Neural progenitor cell (in vitro differentiated cells): ENCODE data around the gene GBX2. TPM values are rescaled to one million over a fixed set of nuclear protein-coding genes. Genes with fewer than 3 reads are reported as not detected.
A peak's percentile ranks its signal among the peaks of the same experiment; 100 is the strongest.

Experiments
- DNase-seq: peaks from one replicate; pipeline ENCODE4 v3.0.0-alpha.2; 2016; ENCODE audit warnings: low spot score
- H2AFZ ChIP-seq: fragments of 200-600 bp; sonication (generic); replicated peaks from 2 replicates; pipeline ENCODE4 v1.6.1; 2016; ENCODE audit warnings: antibody characterized with exemption
- H3F3A ChIP-seq: fragments of 200-600 bp; sonication (generic); 2 replicates; pipeline ENCODE4 v1.6.1; 2016; ENCODE audit warnings: antibody characterized with exemption, low read depth
- H3K27ac ChIP-seq: fragments of 200-600 bp; sonication (generic); 2 replicates; pipeline ENCODE4 v1.5.1; 2016; ENCODE audit warnings: mild to moderate bottlenecking
- H3K27me3 ChIP-seq: fragments of 200-600 bp; sonication (generic); 2 replicates; pipeline ENCODE4 v1.6.1; 2016; ENCODE audit warnings: mild to moderate bottlenecking, moderate library complexity
- H3K36me3 ChIP-seq: fragments of 200-600 bp; sonication (generic); 2 replicates; pipeline ENCODE4 v1.5.1; 2016
- H3K4me1 ChIP-seq: fragments of 200-600 bp; sonication (generic); 2 replicates; pipeline ENCODE4 v1.6.1; 2016; ENCODE audit warnings: mixed run types
- H3K4me2 ChIP-seq: fragments of 200-600 bp; sonication (generic); 2 replicates; pipeline ENCODE4 v1.6.1; 2016
- H3K4me3 ChIP-seq: fragments of 200-600 bp; sonication (generic); 2 replicates; pipeline ENCODE4 v1.5.1; 2016
- H3K79me2 ChIP-seq: fragments of 200-600 bp; sonication (generic); 2 replicates; pipeline ENCODE4 v1.6.1; 2016; ENCODE audit warnings: low read depth
- H3K9ac ChIP-seq: fragments of 200-600 bp; sonication (generic); 2 replicates; pipeline ENCODE4 v1.6.1; 2016
- H3K9me3 ChIP-seq: fragments of 200-600 bp; sonication (generic); 2 replicates; pipeline ENCODE4 v1.5.1; 2016; ENCODE audit warnings: low read depth
- H4K20me1 ChIP-seq: fragments of 200-600 bp; sonication (generic); 2 replicates; pipeline ENCODE4 v1.6.1; 2016; ENCODE audit warnings: low read depth
- H3K27ac Mint-ChIP-seq: 3 replicates; pipeline ENCODE4 v1.8.0; 2021; ENCODE audit warnings: mixed read lengths
- H3K27me3 Mint-ChIP-seq: 2 replicates; pipeline ENCODE4 v1.8.0; 2022; ENCODE audit warnings: low read depth, mild to moderate bottlenecking, inconsistent platforms, moderate library complexity, mixed read lengths; ENCODE audit not compliant: insufficient read depth
- H3K36me3 Mint-ChIP-seq: 3 replicates; pipeline ENCODE4 v1.8.0; 2021; ENCODE audit warnings: mixed read lengths
- H3K4me1 Mint-ChIP-seq: 3 replicates; pipeline ENCODE4 v1.8.0; 2021; ENCODE audit warnings: mixed read lengths
- H3K4me3 Mint-ChIP-seq: 3 replicates; pipeline ENCODE4 v1.8.0; 2021; ENCODE audit warnings: mild to moderate bottlenecking, moderate library complexity, mixed read lengths
- H3K9me3 Mint-ChIP-seq: 3 replicates; pipeline ENCODE4 v1.8.0; 2020; ENCODE audit warnings: mixed read lengths
- CTCF ChIP-seq: fragments of 200-600 bp; sonication (generic); IDR thresholded peaks from 2 replicates; pipeline ENCODE4 v1.5.1; 2017; ENCODE audit warnings: antibody characterized with exemption, mild to moderate bottlenecking
- small RNA-seq: library from RNA; depleted of rRNA; stranded (forward); fragments of <200 nt; gene quantifications from one replicate; pipeline ENCODE3, GENCODE V24; 2015
- total RNA-seq: library from RNA; depleted of rRNA; stranded (reverse); fragments of >200 nt; gene quantifications from 2 replicates; pipeline ENCODE4 v1.2.3, GENCODE V29; 2015; ENCODE audit warnings: low replicate concordance

GBX2 gene
- total RNA-seq, 1 donor from 2014 or later = not detected

GRCh38 chr2:236117401-236117800 is 50.8 kb downstream of the GBX2 start:
- Mint-ChIP-seq H3K4me1 (peaks cover 58% of the 10 kb centered on the region), H3K27me3 (peaks cover 17% of the 10 kb centered on the region), H3K27ac (peak overlapping the region; percentile 50), H3K36me3 (peaks cover 22% of the 10 kb centered on the region), H3K4me3 (no peak overlapping the region), H3K9me3 (no peaks in the 10 kb centered on the region)
- no peak for DNase-seq
- Histone ChIP-seq H3K9me3 (no peaks in the 10 kb centered on the region), H3K27me3 (peaks cover 41% of the 10 kb centered on the region), H3K4me2 (peak overlapping the region; percentile 36), H3K9ac (no peak overlapping the region), H3K36me3 (no peaks in the 10 kb centered on the region), H3K27ac (no peak overlapping the region), H3K4me3 (no peak overlapping the region), H3K4me1 (peaks cover 9% of the 10 kb centered on the region), H3F3A (peaks cover 9% of the 10 kb centered on the region), H3K79me2 (no peaks in the 10 kb centered on the region), H2AFZ (no peak overlapping the region), H4K20me1 (peaks cover 67% of the 10 kb centered on the region)
- TF ChIP-seq CTCF = no peak

Small RNA genes within 50 kb of the gene (small RNA-seq; reads per million reads assigned to genes)
- gene RF00019 (not detected), gene RNU1-31P (not detected)

Other genes with a start within 250 kb of the GBX2 start
- not detected in 2 replicates for gene ASB18, start 96.0 kb upstream of the GBX2 start, total RNA-seq